Keratinocyte (primary cell): ENCODE data around the gene EPSTI1. TPM values are rescaled to one million over a fixed set of nuclear protein-coding genes. Genes with fewer than 3 reads are reported as not detected.

ENCODE experiments used
- DNase-seq: peaks from one replicate; pipeline ENCODE4 v3.0.0-alpha.2; 2011; ENCODE audit warnings: low read depth, missing footprints, low spot score
- FAIRE-seq: peaks from 2 replicates; lab custom pipeline; 2011; peaks lifted over from hg19 to GRCh38; lab: Jason Lieb, UNC
- H2AFZ ChIP-seq: 2 replicates; pipeline ENCODE4 v1.6.0; 2012; ENCODE audit warnings: low read length, control low read depth, inconsistent platforms; ENCODE audit not compliant: control insufficient read depth
- H3K27ac ChIP-seq: 2 replicates; pipeline ENCODE4 v1.5.1; 2011; ENCODE audit warnings: low read length; ENCODE audit not compliant: control insufficient read depth, insufficient read depth
- H3K27me3 ChIP-seq: 3 replicates; pipeline ENCODE4 v1.6.0; 2011; ENCODE audit warnings: low read length; ENCODE audit not compliant: control insufficient read depth, insufficient read depth; ENCODE audit errors: extremely low read depth
- H3K36me3 ChIP-seq, 2 experiments: 2 replicates in 1 of 2; 3 replicates in 1 of 2; pipeline ENCODE4 v1.5.1; 2011; ENCODE audit warnings: low read length in 2 of 2, mild to moderate bottlenecking in 1 of 2; ENCODE audit not compliant: control insufficient read depth in 2 of 2, insufficient read depth in 2 of 2; ENCODE audit errors: extremely low read depth in 1 of 2
- H3K4me1 ChIP-seq: 3 replicates; pipeline ENCODE4 v1.5.1; 2011; ENCODE audit warnings: low read length; ENCODE audit not compliant: control insufficient read depth, insufficient read depth; ENCODE audit errors: extremely low read depth
- H3K4me2 ChIP-seq: 3 replicates; pipeline ENCODE4 v1.6.0; 2011; ENCODE audit warnings: low read depth, low read length; ENCODE audit not compliant: control insufficient read depth, insufficient read depth; ENCODE audit errors: extremely low read depth
- H3K4me3 ChIP-seq, 3 experiments: fragments of 200-600 bp in 1 of 3; sonication (generic) in 1 of 3; 2 replicates in 2 of 3; 3 replicates in 1 of 3; pipeline ENCODE4 v1.5.1; 2011 to 2016; ENCODE audit warnings: low read length in 3 of 3, mild to moderate bottlenecking in 3 of 3, control low read depth in 2 of 3, inconsistent platforms in 1 of 3, low read depth in 1 of 3, mixed read lengths in 1 of 3, mixed run types in 1 of 3, moderate library complexity in 1 of 3; ENCODE audit not compliant: control insufficient read depth in 2 of 3, insufficient read depth in 2 of 3; ENCODE audit errors: extremely low read depth in 1 of 3
- H3K79me2 ChIP-seq: 2 replicates; pipeline ENCODE4 v1.6.0; 2012; ENCODE audit warnings: low read length; ENCODE audit not compliant: control insufficient read depth, insufficient read depth
- H3K9ac ChIP-seq: 3 replicates; pipeline ENCODE4 v1.6.0; 2011; ENCODE audit warnings: low read length; ENCODE audit not compliant: control insufficient read depth, insufficient read depth; ENCODE audit errors: extremely low read depth
- H3K9me1 ChIP-seq: 3 replicates; pipeline ENCODE4 v1.6.0; 2011; ENCODE audit warnings: low read length; ENCODE audit not compliant: control insufficient read depth, insufficient read depth; ENCODE audit errors: extremely low read depth
- H3K9me3 ChIP-seq: 2 replicates; pipeline ENCODE4 v1.5.1; 2012; ENCODE audit warnings: low read depth, low read length; ENCODE audit not compliant: control insufficient read depth
- H4K20me1 ChIP-seq: 3 replicates; pipeline ENCODE4 v1.6.0; 2011; ENCODE audit warnings: low read length; ENCODE audit not compliant: control insufficient read depth, insufficient read depth; ENCODE audit errors: extremely low read depth
- CTCF ChIP-seq, 3 experiments: IDR thresholded peaks in 1 of 3; conservative IDR thresholded peaks in 1 of 3; optimal IDR thresholded peaks in 1 of 3; 2 replicates in 2 of 3; 3 replicates in 1 of 3; pipeline versions ENCODE3 to v1.5.1; 2011; ENCODE audit warnings: low read length in 3 of 3, mild to moderate bottlenecking in 3 of 3, moderate library complexity in 2 of 3, control low read depth in 1 of 3, inconsistent platforms in 1 of 3; ENCODE audit not compliant: insufficient read depth in 2 of 3; ENCODE audit errors: extremely low read depth in 1 of 3
- EZH2 ChIP-seq: IDR thresholded peaks from one replicate; pipeline ENCODE4 v1.6.1; 2012; ENCODE audit warnings: inconsistent platforms, mild to moderate bottlenecking, low read length, moderate library complexity
- dilution Hi-C: fragments of 300-500 bp; cut with MboI; formaldehyde crosslinking; loops from one replicate; pipeline ENCODE4 v1.7.0; 2020; ENCODE audit warnings: low sequenced_read_pairs; ENCODE audit not compliant: extremely low pct_ligation_motif_present
- polyA plus RNA-seq, 5 experiments: library from polyadenylated mRNA; depleted of rRNA in 3 of 5; stranded (reverse) in 3 of 5; stranded (forward) in 1 of 5; unstranded in 1 of 5; fragments of >200 nt; gene quantifications; 1 replicate in 1 of 5; 2 replicates in 3 of 5; 3 replicates in 1 of 5; pipeline versions ENCODE4 v1.2.1 to v1.2.3, GENCODE V29; 2011 to 2012; ENCODE audit warnings: missing spikeins in 2 of 5, low read depth in 1 of 5, low replicate concordance in 1 of 5

EPSTI1 gene
- polyA plus RNA-seq, 1 donor (not counting 4 experiments of a cell fraction or from before 2014, with no cell fraction given): 13.0 TPM

- TF ChIP-seq CTCF (optimal IDR thresholded peaks at IDR 0.05 in 1 of 3, IDR thresholded peaks at IDR 0.05 in 1 of 3, conservative IDR thresholded peaks at IDR 0.05 in 1 of 3; ENCODE audit: extremely low read depth in 1 of 3, insufficient read depth in 2 of 3, low read length in 3 of 3) (no peak), EZH2 (no peak)
- H4K20me1 ChIP-seq: no peaks in the 10 kb centered on the region
- H3K4me3 ChIP-seq: no peak overlapping the region
- H3K9ac ChIP-seq: peak overlapping the region; percentile 19
- peak overlapping the region; percentile 75 for H3K27ac ChIP-seq
- H3K27me3 ChIP-seq: no peaks in the 10 kb centered on the region
- DNase-seq (no peak), FAIRE-seq (no peak)
- no peaks in the 10 kb centered on the region for H3K79me2 ChIP-seq
- H3K36me3 ChIP-seq: no peaks in the 10 kb centered on the region
- H2AFZ ChIP-seq: peak overlapping the region; percentile 42
- peaks cover 40% of the 10 kb centered on the region for H3K4me1 ChIP-seq
- H3K4me2 ChIP-seq: peak overlapping the region; percentile 54
- dilution Hi-C loops: no loop called here
- no peaks in the 10 kb centered on the region for H3K9me1 ChIP-seq
- H3K9me3 ChIP-seq: no peaks in the 10 kb centered on the region
These were observed 5.3 kb upstream of the EPSTI1 start for GRCh38 chr13:42997381-42997780.

- Histone ChIP-seq H3K36me3 (no peaks in the 10 kb centered on the region), H3K9me1 (no peaks in the 10 kb centered on the region), H2AFZ (no peak overlapping the region), H3K27me3 (no peaks in the 10 kb centered on the region), H3K9me3 (no peaks in the 10 kb centered on the region), H3K9ac (peak overlapping the region; percentile 16), H3K27ac (peak overlapping the region; percentile 75), H3K4me1 (peaks cover 37% of the 10 kb centered on the region), H3K4me3 (no peak overlapping the region), H3K4me2 (peak overlapping the region; percentile 54), H4K20me1 (no peaks in the 10 kb centered on the region), H3K79me2 (no peaks in the 10 kb centered on the region)
- peak; percentile 83 for DNase-seq
- dilution Hi-C loops: no loop called here
- TF ChIP-seq CTCF (optimal IDR thresholded peaks at IDR 0.05 in 1 of 3, IDR thresholded peaks at IDR 0.05 in 1 of 3, conservative IDR thresholded peaks at IDR 0.05 in 1 of 3; ENCODE audit: extremely low read depth in 1 of 3, insufficient read depth in 2 of 3, low read length in 3 of 3) (no peak), EZH2 (no peak)
- peak; percentile 79 for FAIRE-seq
These were observed 4.5 kb upstream of the EPSTI1 start for GRCh38 chr13:42996584-42996983.
